Measurements from ENCODE around the gene CNTNAP2. TPM values are rescaled to one million over a fixed set of nuclear protein-coding genes. Genes with fewer than 3 reads are reported as not detected.

Gene CNTNAP2
- total and polyA plus RNA-seq, 2 of the 8 experiments (the other 6 are each of a cell fraction or from before 2014, with no cell fraction given) = 27.9 to 71.0 TPM

GRCh38 chr7:146804620-146805019, 688.0 kb downstream of the CNTNAP2 start:
- Histone ChIP-seq H3K79me1 (ENCODE audit: low read depth, low read length) (no peaks in the 10 kb centered on the region), H2AK5ac (ENCODE audit: low read depth, low read length) (no peak overlapping the region), H4K20me1 (replicated peaks in 1 of 2; ENCODE audit: control insufficient read depth in 1 of 2, insufficient read depth in 2 of 2, low read length in 2 of 2) (no peaks in the 10 kb centered on the region), H3K18ac (ENCODE audit: extremely low read depth, low read length) (no peak overlapping the region), H3K9me3 (ENCODE audit: insufficient read depth in 2 of 2, low read depth in 1 of 2, low read length in 1 of 2) (peaks cover 2 to 6% of the 10 kb centered on the region in 2 experiments; a peak in 2 of 4 replicates), H3K14ac (ENCODE audit: insufficient read length) (no peak overlapping the region), H2BK15ac (ENCODE audit: low read length) (no peak overlapping the region), H3K56ac (replicated peaks; ENCODE audit: insufficient read length, low read depth, low read length) (no peak overlapping the region), H3K23ac (ENCODE audit: insufficient read length) (no peak overlapping the region), H3K4me1 (replicated peaks in 1 of 4; ENCODE audit: control insufficient read depth in 3 of 4, insufficient read depth in 4 of 4, low read length in 3 of 4) (no peaks in the 10 kb centered on the region), H2BK120ac (replicated peaks; ENCODE audit: low read depth, low read length) (no peak overlapping the region), H3K23me2 (ENCODE audit: low read depth, low read length) (no peaks in the 10 kb centered on the region), H3K4me2 (ENCODE audit: insufficient read depth in 1 of 2, low read depth in 2 of 2, low read length in 2 of 2) (no peak overlapping the region), H3K36me3 (ENCODE audit: control insufficient read depth in 2 of 4, insufficient read depth in 4 of 4, low read length in 3 of 4) (no peaks in the 10 kb centered on the region), H3K79me2 (ENCODE audit: control insufficient read depth in 1 of 2, insufficient read depth in 2 of 2, low read length in 2 of 2) (no peaks in the 10 kb centered on the region), H3K9ac (replicated peaks in 1 of 4; ENCODE audit: extremely low read depth in 1 of 4, low read depth in 3 of 4, low read length in 3 of 4) (no peak overlapping the region), H3K4me3 (ENCODE audit: extremely low read depth in 1 of 4, insufficient read depth in 2 of 4, low read depth in 3 of 4, low read length in 4 of 4) (no peak overlapping the region), H2BK12ac (ENCODE audit: low read depth, low read length) (no peak overlapping the region), H3K4ac (replicated peaks; ENCODE audit: insufficient read length, low read depth, low read length) (no peak overlapping the region), H4K91ac (replicated peaks; ENCODE audit: insufficient read length, low read length) (no peak overlapping the region), H2BK5ac (ENCODE audit: low read depth, low read length) (no peak overlapping the region), H3K27ac (ENCODE audit: low read depth, low read length) (no peak overlapping the region), H4K8ac (ENCODE audit: extremely low read depth, insufficient read depth, low read length) (no peak overlapping the region), H2AFZ (ENCODE audit: low read length) (no peak overlapping the region), H2BK20ac (ENCODE audit: low read length) (no peak overlapping the region), H3K27me3 (replicated peaks in 1 of 4; ENCODE audit: control insufficient read depth in 3 of 4, extremely low read depth in 1 of 4, insufficient read depth in 3 of 4, low read length in 3 of 4) (no peaks in the 10 kb centered on the region), H4K5ac (ENCODE audit: insufficient read length, low read depth, low read length) (no peak overlapping the region)
- ChIA-PET POLR2A (ENCODE audit: partially characterized antibody) (interaction anchor here (0.5 kb wide), 1 partner anchor 293 kb away, joined by 3 read pairs; no protein-coding TSS in a partner anchor), CTCF (ENCODE audit: partially characterized antibody) (no interaction called here)
- TF ChIP-seq HDAC6 (IDR thresholded peaks at IDR 0.05; ENCODE audit: low read depth, low read length) (no peak), RBBP5 (IDR thresholded peaks at IDR 0.05; ENCODE audit: borderline replicate concordance, low read depth, low read length) (no peak), RAD21 (IDR thresholded peaks at IDR 0.05 in 1 of 2, conservative IDR thresholded peaks at IDR 0.05 in 1 of 2; ENCODE audit: low read depth in 2 of 2, low read length in 2 of 2) (no peak), CTBP2 (IDR thresholded peaks at IDR 0.05; ENCODE audit: borderline replicate concordance, insufficient read depth, insufficient read length, low read length) (no peak), POLR2A (IDR thresholded peaks at IDR 0.05; ENCODE audit: control extremely low read depth in 1 of 2, low read depth in 2 of 2, low read length in 2 of 2) (no peak), ASH2L (IDR thresholded peaks at IDR 0.05; ENCODE audit: low read length) (no peak), SAP30 (IDR thresholded peaks at IDR 0.05; ENCODE audit: insufficient read depth, insufficient replicate concordance, low read length) (no peak), KDM4A (IDR thresholded peaks at IDR 0.05; ENCODE audit: low read depth, low read length, severe bottlenecking) (no peak)
- DNase-seq (ENCODE audit: low read depth in 1 of 2, low spot score in 2 of 2) (no peak), FAIRE-seq (no peak)
- WGBS, 2 experiments (ENCODE audit: extremely low coverage in 1 of 2, insufficient coverage in 1 of 2, insufficient read length in 1 of 2, insufficient replicate concordance in 2 of 2, low coverage in 1 of 2, low lambda C conversion rate in 2 of 2, missing lambda C conversion rate in 1 of 2) = 94% methylated on average over 1 of the region's 1 CpG; no CpG with 5 or more reads in 1 of the 2 experiments
